Testis (tissue), 3 donors: ENCODE measurements around the gene STXBP6. TPM values are rescaled to one million over a fixed set of nuclear protein-coding genes. Genes with fewer than 3 reads are reported as not detected.

Experiments
- DNase-seq: peaks from one replicate; pipeline ENCODE4 v3.0.0-alpha.2; 2019
- H3K27ac ChIP-seq, 2 donors: fragments of 200-600 bp; sonication (generic); one replicate each; pipeline ENCODE4 v1.5.1; 2019
- H3K27me3 ChIP-seq: fragments of 200-600 bp; sonication (generic); one replicate; pipeline ENCODE4 v1.5.1; 2019
- H3K36me3 ChIP-seq: fragments of 200-600 bp; sonication (generic); one replicate; pipeline ENCODE4 v1.5.1; 2017; ENCODE audit warnings: low read depth; ENCODE audit errors: missing control alignments
- H3K4me1 ChIP-seq: fragments of 200-600 bp; sonication (generic); one replicate; pipeline ENCODE4 v1.5.1; 2019
- H3K4me3 ChIP-seq, 2 donors: fragments of 200-600 bp; sonication (generic); one replicate each; pipeline ENCODE4 v1.5.1; 2017 to 2019
- H3K9me3 ChIP-seq: fragments of 200-600 bp; sonication (generic); one replicate; pipeline ENCODE4 v1.5.1; 2017
- CTCF ChIP-seq, 3 experiments: fragments of 450-650 bp in 2 of 3; fragments of 200-600 bp in 1 of 3; sonication (generic) in 1 of 3; IDR thresholded peaks; one replicate each; pipeline ENCODE4 v1.5.1; 2016 to 2019; ENCODE audit warnings: antibody characterized with exemption in 3 of 3, mild to moderate bottlenecking in 2 of 3, moderate library complexity in 1 of 3
- POLR2A ChIP-seq: fragments of 450-650 bp; IDR thresholded peaks from one replicate; pipeline ENCODE4 v1.6.1; 2017; ENCODE audit warnings: antibody characterized with exemption, mild to moderate bottlenecking, moderate library complexity
- WGBS, 2 donors: methylation state at CpG; one replicate each; pipeline ENCODE4 v1.1.5; 2018; 5-methylcytosine and 5-hydroxymethylcytosine counted together
- intact Hi-C: fragments of 100-400 bp; cut with DNase I; formaldehyde crosslinking; loops from one replicate; pipeline ENCODE4 v1.15.1; 2023; ENCODE audit warnings: low total_unique reads
- polyA plus RNA-seq: library from polyadenylated mRNA; stranded (reverse); fragments of 350-450 nt; fragmentation: Illumina TruSeq; extraction: RNeasy Lipid Tissue Mini Kit (QIAGEN cat#74804); gene quantifications from one replicate; pipeline ENCODE4 v1.2.3, GENCODE V29; 2014; ENCODE audit warnings: low read depth, low replicate concordance; ENCODE audit not compliant: insufficient read depth
- total RNA-seq, 2 donors: library from RNA; depleted of rRNA; stranded (reverse); fragments of >200 nt; gene quantifications; one replicate each; pipeline ENCODE4 v1.2.3, GENCODE V29; 2016

STXBP6 gene
- total and polyA plus RNA-seq, 3 donors from 2014 or later, result 4.7 to 11.3 (median 8.6) TPM

- Histone ChIP-seq H3K9me3 (no peaks in the 10 kb centered on the region), H3K4me3 (no peak overlapping the region), H3K4me1 (no peaks in the 10 kb centered on the region), H3K27me3 (no peaks in the 10 kb centered on the region), H3K27ac (no peak overlapping the region), H3K36me3 (no peaks in the 10 kb centered on the region)
- no peak for DNase-seq
- WGBS, 2 donors, result 86 to 89% methylated on average over 1 of the region's 1 CpG
- intact Hi-C loops, result no loop called here
- no peak for TF ChIP-seq POLR2A
These were observed 34.2 kb downstream of the STXBP6 start for GRCh38 chr14:25015761-25016160.

GRCh38 chr14:25014440-25014839, 35.5 kb downstream of the STXBP6 start:
- Histone ChIP-seq H3K4me1 (no peaks in the 10 kb centered on the region), H3K9me3 (no peaks in the 10 kb centered on the region), H3K4me3 (no peak overlapping the region), H3K27me3 (no peaks in the 10 kb centered on the region), H3K36me3 (no peaks in the 10 kb centered on the region), H3K27ac (no peak overlapping the region)
- TF ChIP-seq CTCF (IDR thresholded peaks at IDR 0.05), result no peak
- no peak for TF ChIP-seq POLR2A
- intact Hi-C loops, result no loop called here
- WGBS, 2 donors, result 58 to 69% methylated on average over 4 of the region's 4 CpGs
- DNase-seq, result no peak

GRCh38 chr14:25011095-25011494, 38.9 kb downstream of the STXBP6 start:
- no peak for TF ChIP-seq POLR2A
- TF ChIP-seq CTCF (IDR thresholded peaks at IDR 0.05), result no peak
- Histone ChIP-seq H3K27ac (no peak overlapping the region), H3K27me3 (no peaks in the 10 kb centered on the region), H3K9me3 (no peaks in the 10 kb centered on the region), H3K4me3 (no peak overlapping the region), H3K36me3 (no peaks in the 10 kb centered on the region), H3K4me1 (no peaks in the 10 kb centered on the region)
- WGBS, 2 donors, result 93 to 97% methylated on average over 1 of the region's 1 CpG
- no peak for DNase-seq
- intact Hi-C loops, result no loop called here

DNA sequence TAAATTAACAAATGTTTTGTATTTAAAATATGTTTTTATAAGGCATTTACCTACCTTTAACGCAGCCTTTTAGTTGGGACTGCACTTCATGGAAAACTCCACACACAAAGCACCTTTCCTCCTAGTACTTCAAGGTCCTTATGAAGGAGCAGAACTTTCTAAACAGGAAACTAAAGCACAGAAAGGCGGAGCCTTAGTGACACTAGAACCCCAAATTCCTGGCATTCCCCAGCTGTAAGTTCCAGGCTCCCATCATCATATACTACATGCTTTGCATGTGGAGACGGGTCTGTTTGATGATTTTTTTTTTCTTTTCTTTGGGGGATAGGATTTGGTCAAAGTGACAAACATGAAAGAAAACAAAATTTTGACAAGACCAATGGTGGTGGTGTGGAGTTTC, 39.5 kb downstream of the STXBP6 start:
- no peaks in the 10 kb centered on the region for H3K9me3 ChIP-seq
- no peaks in the 10 kb centered on the region for H3K27me3 ChIP-seq
- H3K27ac ChIP-seq, result no peak overlapping the region
- intact Hi-C loops, result no loop called here
- no peak for TF ChIP-seq CTCF (IDR thresholded peaks at IDR 0.05)
- H3K4me3 ChIP-seq, result no peak overlapping the region
- H3K36me3 ChIP-seq, result no peaks in the 10 kb centered on the region
- whole genome bisulfite sequencing, 2 donors, result 80 to 90% methylated on average over 3 of the region's 3 CpGs
- no peaks in the 10 kb centered on the region for H3K4me1 ChIP-seq
- no peak for DNase-seq

GRCh38 chr14:25009891-25010290, 40.1 kb downstream of the STXBP6 start:
- no peaks in the 10 kb centered on the region for H3K4me1 ChIP-seq
- no peak overlapping the region for H3K27ac ChIP-seq
- no peaks in the 10 kb centered on the region for H3K36me3 ChIP-seq
- no peaks in the 10 kb centered on the region for H3K9me3 ChIP-seq
- intact Hi-C loops, result no loop called here
- no peak for DNase-seq
- WGBS, 2 donors, result 36 to 42% methylated on average over 3 of the region's 3 CpGs
- TF ChIP-seq POLR2A (no peak), CTCF (IDR thresholded peaks at IDR 0.05) (no peak)
- H3K27me3 ChIP-seq, result no peaks in the 10 kb centered on the region
- no peak overlapping the region for H3K4me3 ChIP-seq
